ENCODE measurements around the gene CCNB2.

CCNB2 gene

DNA sequence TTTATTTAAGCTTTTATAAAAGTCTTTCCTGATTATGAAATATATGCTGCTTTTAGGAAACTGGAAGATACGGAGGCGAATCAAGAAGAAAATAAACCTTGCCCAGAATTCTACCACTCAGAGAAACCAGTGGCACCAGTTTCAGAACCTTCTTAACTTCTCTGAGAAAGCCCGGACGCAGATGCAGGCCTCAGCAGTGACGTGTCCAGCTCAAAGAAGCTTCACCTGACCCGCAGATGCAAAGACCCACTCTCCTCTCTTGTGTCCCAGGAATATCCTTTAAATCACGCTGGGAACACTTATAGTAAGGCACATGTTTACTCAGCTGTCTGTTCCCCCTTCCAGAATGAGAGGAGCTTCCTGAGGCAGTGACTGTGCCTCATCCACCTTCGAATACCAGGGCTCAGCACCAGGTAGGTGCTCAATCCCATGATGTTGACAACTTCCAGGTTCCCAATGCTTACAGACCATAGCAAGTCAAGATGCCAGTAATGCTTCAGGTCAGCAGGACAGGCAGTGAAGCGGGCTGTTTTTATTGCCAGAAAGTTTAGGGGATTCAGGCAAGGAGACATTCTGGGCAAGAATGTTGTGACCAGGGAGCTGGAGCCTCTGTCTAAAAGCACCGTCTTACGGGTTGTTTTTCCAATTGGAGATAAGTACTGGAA is 61.8 kb downstream of the CCNB2 start:
- Histone ChIP-seq H3K4me3 (ENCODE audit: low read depth, low read length) (no peak overlapping the region), H3K9me3 (ENCODE audit: control insufficient read depth, insufficient read depth, low read depth, low read length) (no peaks in the 10 kb centered on the region), H3K36me3 (ENCODE audit: control insufficient read depth in 2 of 2, insufficient read depth in 1 of 2, low read length in 2 of 2) (peaks cover 4 to 5% of the 10 kb centered on the region in 2 experiments; a peak in 2 of 3 replicates), H3K27ac (ENCODE audit: extremely low read depth, low read depth, low read length) (no peak overlapping the region), H3K4me1 (ENCODE audit: control insufficient read depth, insufficient read depth, low read length) (peaks cover 5% of the 10 kb centered on the region; the same call in 1 of the 2 replicates)
- ChIA-PET CTCF (interaction anchor here (0.6 to 1.8 kb wide), 3 partner anchors 8 to 334 kb away, joined by 3 to 13 read pairs (median 4); no protein-coding TSS in a partner anchor), POLR2A (no interaction called here)
- no peak for TF ChIP-seq ZBTB44 (tag by site-specific recombination; IDR thresholded peaks at IDR 0.05)
- TF ChIP-seq ZBTB20 (tag by site-specific recombination; IDR thresholded peaks at IDR 0.05): no peak

DNA sequence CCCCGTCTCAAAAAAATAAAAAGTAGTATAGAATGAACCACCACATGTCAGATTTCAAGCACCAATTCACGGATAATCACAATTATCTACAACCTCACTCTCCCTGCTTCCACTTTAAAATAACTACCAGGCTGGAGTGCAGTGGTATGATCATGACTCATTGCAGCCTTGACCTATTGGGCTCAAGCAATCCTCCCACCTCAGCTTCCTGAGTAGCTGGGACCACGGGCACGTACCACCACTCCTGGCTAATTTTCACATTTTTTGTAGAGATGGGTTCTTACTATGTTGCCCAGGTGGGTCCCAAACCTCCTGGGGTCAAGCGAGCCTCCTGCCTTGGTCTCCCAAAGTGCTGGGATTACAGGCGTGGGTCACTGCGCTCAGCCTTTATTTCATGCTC is 63.6 kb downstream of the CCNB2 start:
- ChIA-PET POLR2A (no interaction called here), CTCF (no interaction called here)
- TF ChIP-seq, protein P1, sequence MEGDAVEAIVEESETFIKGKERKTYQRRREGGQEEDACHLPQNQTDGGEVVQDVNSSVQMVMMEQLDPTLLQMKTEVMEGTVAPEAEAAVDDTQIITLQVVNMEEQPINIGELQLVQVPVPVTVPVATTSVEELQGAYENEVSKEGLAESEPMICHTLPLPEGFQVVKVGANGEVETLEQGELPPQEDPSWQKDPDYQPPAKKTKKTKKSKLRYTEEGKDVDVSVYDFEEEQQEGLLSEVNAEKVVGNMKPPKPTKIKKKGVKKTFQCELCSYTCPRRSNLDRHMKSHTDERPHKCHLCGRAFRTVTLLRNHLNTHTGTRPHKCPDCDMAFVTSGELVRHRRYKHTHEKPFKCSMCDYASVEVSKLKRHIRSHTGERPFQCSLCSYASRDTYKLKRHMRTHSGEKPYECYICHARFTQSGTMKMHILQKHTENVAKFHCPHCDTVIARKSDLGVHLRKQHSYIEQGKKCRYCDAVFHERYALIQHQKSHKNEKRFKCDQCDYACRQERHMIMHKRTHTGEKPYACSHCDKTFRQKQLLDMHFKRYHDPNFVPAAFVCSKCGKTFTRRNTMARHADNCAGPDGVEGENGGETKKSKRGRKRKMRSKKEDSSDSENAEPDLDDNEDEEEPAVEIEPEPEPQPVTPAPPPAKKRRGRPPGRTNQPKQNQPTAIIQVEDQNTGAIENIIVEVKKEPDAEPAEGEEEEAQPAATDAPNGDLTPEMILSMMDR (tag by site-specific recombination; IDR thresholded peaks at IDR 0.05): no peak
- TF ChIP-seq OSR2 (tag by site-specific recombination; IDR thresholded peaks at IDR 0.05): 0 out of 2 replicates have a peak, but pooled peaks have one; percentile 14
- H3K9me3 ChIP-seq (ENCODE audit: control insufficient read depth, insufficient read depth, low read depth, low read length): no peaks in the 10 kb centered on the region
- H3K36me3 ChIP-seq (ENCODE audit: control insufficient read depth in 2 of 2, insufficient read depth in 1 of 2, low read length in 2 of 2): peaks cover 0 to 5% of the 10 kb centered on the region in 2 experiments; a peak in 2 of 3 replicates
- H3K27ac ChIP-seq (ENCODE audit: extremely low read depth, low read depth, low read length): no peak overlapping the region
- H3K4me1 ChIP-seq (ENCODE audit: control insufficient read depth, insufficient read depth, low read length): peaks cover 5% of the 10 kb centered on the region; the same call in 1 of the 2 replicates
- no peak overlapping the region for H3K4me3 ChIP-seq (ENCODE audit: low read depth, low read length)

DNA sequence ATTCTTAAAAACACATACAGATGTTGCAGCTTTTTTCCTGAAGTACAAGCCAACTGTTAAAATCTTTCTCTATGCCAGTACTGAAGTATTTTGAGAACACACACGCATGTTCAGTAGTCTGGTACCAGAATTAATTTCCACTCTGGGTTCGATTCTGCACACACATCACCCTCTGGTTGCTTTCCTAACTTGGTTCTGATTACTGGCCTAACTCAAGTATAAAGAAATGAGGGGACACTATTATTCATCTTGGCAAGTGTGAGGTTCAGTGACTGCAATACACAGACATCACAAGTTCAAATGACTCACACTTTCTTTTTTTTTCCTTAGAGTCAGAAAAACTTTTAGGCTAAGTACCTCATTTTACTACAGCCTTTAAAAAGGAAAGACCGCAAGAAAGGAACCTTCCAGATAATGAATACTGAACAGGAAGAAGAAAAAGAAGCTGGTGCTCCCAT is 64.3 kb downstream of the CCNB2 start:
- Histone ChIP-seq H3K4me1 (ENCODE audit: control insufficient read depth, insufficient read depth, low read length) (peaks cover 5% of the 10 kb centered on the region; the same call in 1 of the 2 replicates), H3K27ac (ENCODE audit: extremely low read depth, low read depth, low read length) (no peak overlapping the region), H3K9me3 (ENCODE audit: control insufficient read depth, insufficient read depth, low read depth, low read length) (no peaks in the 10 kb centered on the region), H3K4me3 (ENCODE audit: low read depth, low read length) (no peak overlapping the region), H3K36me3 (ENCODE audit: control insufficient read depth in 2 of 2, insufficient read depth in 1 of 2, low read length in 2 of 2) (peaks cover 0 to 5% of the 10 kb centered on the region in 2 experiments; a peak in 2 of 3 replicates)
- TF ChIP-seq ZNF23 (tag by site-specific recombination; IDR thresholded peaks at IDR 0.05; ENCODE audit: borderline replicate concordance) (no peak), ZNF610 (tag by site-specific recombination; IDR thresholded peaks at IDR 0.05; ENCODE audit: borderline replicate concordance) (no peak), ZNF76 (tag by site-specific recombination; IDR thresholded peaks at IDR 0.05; ENCODE audit: borderline replicate concordance, low read depth) (no peak), ZNF24 (tag by site-specific recombination; IDR thresholded peaks at IDR 0.05) (no peak), KLF10 (tag by site-specific recombination; IDR thresholded peaks at IDR 0.05) (no peak), ZNF658 (tag by site-specific recombination; IDR thresholded peaks at IDR 0.05) (no peak), SALL2 (tag by site-specific recombination; IDR thresholded peaks at IDR 0.05; ENCODE audit: borderline replicate concordance) (no peak), ZNF132 (tag by site-specific recombination; IDR thresholded peaks at IDR 0.05; ENCODE audit: borderline replicate concordance) (no peak), ZNF664 (tag by site-specific recombination; IDR thresholded peaks at IDR 0.05) (no peak), ZNF274 (IDR thresholded peaks at IDR 0.05; ENCODE audit: low read length) (no peak), ZNF274 (tag by site-specific recombination; IDR thresholded peaks at IDR 0.05; ENCODE audit: borderline replicate concordance) (no peak), ZNF394 (tag by site-specific recombination; IDR thresholded peaks at IDR 0.05; ENCODE audit: borderline replicate concordance) (no peak), ZNF585B (tag by site-specific recombination; IDR thresholded peaks at IDR 0.05) (no peak)
- CTCF ChIA-PET: interaction anchor here (0.6 kb wide), 2 partner anchors 254 to 355 kb away, joined by 4 read pairs; no protein-coding TSS in a partner anchor
- POLR2A ChIA-PET: no interaction called here
